Lower leg skin (tissue), 4 donors: ENCODE measurements around the gene DOK6. TPM values are rescaled to one million over a fixed set of nuclear protein-coding genes. Genes with fewer than 3 reads are reported as not detected.

Experiments used
- DNase-seq, 2 donors: peaks; one replicate each; pipeline ENCODE4 v3.0.0-alpha.2; 2019; ENCODE audit warnings: low spot score in 2 of 2
- H3K4me3 ChIP-seq: fragments of 200-600 bp; sonication (generic); 2 replicates; pipeline ENCODE4 v1.5.1; 2017; ENCODE audit warnings: mild to moderate bottlenecking, low read depth; ENCODE audit not compliant: poor library complexity, severe bottlenecking
- CTCF ChIP-seq, 3 donors: fragments of 450-650 bp; IDR thresholded peaks; one replicate each; pipeline ENCODE4 v1.5.1; 2016; ENCODE audit warnings: antibody characterized with exemption in 3 of 3, mild to moderate bottlenecking in 3 of 3, moderate library complexity in 2 of 3
- POLR2A ChIP-seq, 2 donors: fragments of 450-650 bp; IDR thresholded peaks; one replicate each; pipeline ENCODE4 v1.6.1; 2016 to 2017; ENCODE audit warnings: antibody characterized with exemption in 2 of 2, mild to moderate bottlenecking in 1 of 2, moderate library complexity in 1 of 2
- WGBS, 2 donors: methylation state at CpG; one replicate each; pipeline ENCODE4 v1.1.5; 2018; 5-methylcytosine and 5-hydroxymethylcytosine counted together
- intact Hi-C: fragments of 100-400 bp; cut with DNase I; formaldehyde crosslinking; loops from one replicate; pipeline ENCODE4 v1.15.0; 2023; ENCODE audit warnings: low total_unique reads
- total RNA-seq, 4 donors: library from RNA; depleted of rRNA; stranded (reverse); fragments of >200 nt; gene quantifications; one replicate each; pipeline ENCODE4 v1.1.0, GENCODE V29; 2016

The DOK6 gene
- total RNA-seq, 4 donors from 2014 or later = 0.21 to 0.45 (median 0.42) TPM

- 53 to 56% methylated on average over 4 of the region's 4 CpGs for WGBS, 2 donors
- DNase-seq = no peak
- TF ChIP-seq CTCF (IDR thresholded peaks at IDR 0.05) (no peak), POLR2A (IDR thresholded peaks at IDR 0.05) (no peak)
- intact Hi-C loops = no loop called here
- no peak overlapping the region for H3K4me3 ChIP-seq
These were observed 369.6 kb downstream of the DOK6 start for GRCh38 chr18:69770238-69770637.

GRCh38 chr18:69774831-69775230 lies 374.1 kb downstream of the DOK6 start:
- WGBS, 2 donors = 20 to 37% methylated on average over 3 of the region's 3 CpGs
- intact Hi-C loops = no loop called here
- H3K4me3 ChIP-seq = no peak overlapping the region
- TF ChIP-seq POLR2A (IDR thresholded peaks at IDR 0.05) (no peak), CTCF (IDR thresholded peaks at IDR 0.05) (no peak)
- DNase-seq = no peak

- DNase-seq = no peak
- intact Hi-C loops = no loop called here
- H3K4me3 ChIP-seq = no peak overlapping the region
- no peak for TF ChIP-seq POLR2A (IDR thresholded peaks at IDR 0.05)
- no peak for TF ChIP-seq CTCF (IDR thresholded peaks at IDR 0.05)
These were observed 376.6 kb downstream of the DOK6 start for GRCh38 chr18:69777248-69777647.

- intact Hi-C loops = no loop called here
- TF ChIP-seq CTCF (IDR thresholded peaks at IDR 0.05) (no peak), POLR2A (IDR thresholded peaks at IDR 0.05) (no peak)
- DNase-seq = no peak
- 90 to 92% methylated on average over 1 of the region's 1 CpG for WGBS, 2 donors
- no peak overlapping the region for H3K4me3 ChIP-seq
These were observed 378.0 kb downstream of the DOK6 start for GRCh38 chr18:69778680-69779079.

- no peak overlapping the region for H3K4me3 ChIP-seq
- 92 to 96% methylated on average over 3 of the region's 3 CpGs for WGBS, 2 donors
- intact Hi-C loops = no loop called here
- DNase-seq = no peak
- TF ChIP-seq POLR2A (IDR thresholded peaks at IDR 0.05) (no peak), CTCF (IDR thresholded peaks at IDR 0.05) (no peak)
These were observed 380.2 kb downstream of the DOK6 start for GRCh38 chr18:69780851-69781250.

GRCh38 chr18:69784815-69785214 lies 384.1 kb downstream of the DOK6 start:
- 88 to 92% methylated on average over 2 of the region's 2 CpGs for WGBS, 2 donors
- DNase-seq = no peak
- TF ChIP-seq POLR2A (IDR thresholded peaks at IDR 0.05) (no peak), CTCF (IDR thresholded peaks at IDR 0.05) (no peak)
- intact Hi-C loops = no loop called here
- no peak overlapping the region for H3K4me3 ChIP-seq
